ENCODE data around the gene ST3GAL3. TPM values are rescaled to one million over a fixed set of nuclear protein-coding genes. Genes with fewer than 3 reads are reported as not detected.
A peak's percentile ranks its signal among the peaks of the same experiment; 100 is the strongest.

ST3GAL3 gene
- total RNA-seq, 1 experiment from 2014 or later: 8.6 TPM

- H3K9me3 Mint-ChIP-seq: no peaks in the 10 kb centered on the region
- no peak overlapping the region for H3K4me3 Mint-ChIP-seq
- peaks cover 88% of the 10 kb centered on the region for H3K36me3 Mint-ChIP-seq
- no peaks in the 10 kb centered on the region for H3K4me1 Mint-ChIP-seq
- no peaks in the 10 kb centered on the region for H3K27me3 Mint-ChIP-seq (ENCODE audit: low read depth)
- TF ChIP-seq TP53 (CRISPR knock-in tag; IDR thresholded peaks at IDR 0.05): no peak
- TF ChIP-seq ZNF532 (CRISPR knock-in tag; IDR thresholded peaks at IDR 0.05; ENCODE audit: borderline replicate concordance): no peak
- no peak for TF ChIP-seq ERG (CRISPR knock-in tag; IDR thresholded peaks at IDR 0.05)
- no peak for TF ChIP-seq FOXP4 (CRISPR knock-in tag; IDR thresholded peaks at IDR 0.05)
- no peak for TF ChIP-seq ZNF317 (CRISPR knock-in tag; IDR thresholded peaks at IDR 0.05; ENCODE audit: borderline replicate concordance, low read depth)
- POLR2A ChIA-PET: no interaction called here
- CTCF ChIA-PET: interaction anchor here (1.1 to 1.9 kb wide), 2 partner anchors 17 to 265 kb away, joined by 5 to 8 read pairs; no protein-coding TSS in a partner anchor
- ATAC-seq (no peak), DNase-seq (ENCODE audit: low spot score) (no peak)
- no peak overlapping the region for H3K27ac Mint-ChIP-seq
These were observed 37.5 kb upstream of the ST3GAL3 start for GRCh38 chr1:43669878-43670277.

GRCh38 chr1:43671193-43671592, 36.1 kb upstream of the ST3GAL3 start:
- H3K4me1 Mint-ChIP-seq: no peaks in the 10 kb centered on the region
- no peak overlapping the region for H3K4me3 Mint-ChIP-seq
- ATAC-seq (no peak), DNase-seq (ENCODE audit: low spot score) (no peak)
- ChIA-PET POLR2A (interaction anchor here (1.3 kb wide), 1 partner anchor 11 kb away, joined by 8 read pairs; no protein-coding TSS in a partner anchor), CTCF (interaction anchor here (0.5 to 1.0 kb wide), 2 partner anchors 18 to 95 kb away, joined by 3 read pairs; no protein-coding TSS in a partner anchor)
- no peaks in the 10 kb centered on the region for H3K9me3 Mint-ChIP-seq
- peak overlapping the region; percentile 61; the same call in 1 of the 2 replicates for H3K27ac Mint-ChIP-seq
- peaks cover 86% of the 10 kb centered on the region for H3K36me3 Mint-ChIP-seq
- TF ChIP-seq CREB1 (CRISPR knock-in tag; IDR thresholded peaks at IDR 0.05) (no peak), FOXP1 (CRISPR knock-in tag; IDR thresholded peaks at IDR 0.05; ENCODE audit: borderline replicate concordance) (no peak), OVOL2 (CRISPR knock-in tag; IDR thresholded peaks at IDR 0.05; ENCODE audit: borderline replicate concordance) (no peak), ZNF396 (CRISPR knock-in tag; IDR thresholded peaks at IDR 0.05; ENCODE audit: borderline replicate concordance) (no peak), ZNF671 (CRISPR knock-in tag; IDR thresholded peaks at IDR 0.05) (no peak), TEAD1 (CRISPR knock-in tag; IDR thresholded peaks at IDR 0.05) (no peak), USF2 (CRISPR knock-in tag; IDR thresholded peaks at IDR 0.05) (no peak), ESRRA (CRISPR knock-in tag; IDR thresholded peaks at IDR 0.05; ENCODE audit: borderline replicate concordance) (no peak), MYBL2 (CRISPR knock-in tag; IDR thresholded peaks at IDR 0.05) (no peak), NR3C1 (CRISPR knock-in tag; conservative IDR thresholded peaks at IDR 0.05; ENCODE audit: low read depth) (no peak), FOXK1 (CRISPR knock-in tag; IDR thresholded peaks at IDR 0.05) (no peak), PRDM15 (CRISPR knock-in tag; IDR thresholded peaks at IDR 0.05) (no peak)
- no peaks in the 10 kb centered on the region for H3K27me3 Mint-ChIP-seq (ENCODE audit: low read depth)

Measured in WTC11 (cell line).